ENCODE measurements around the gene TOX3. TPM values are rescaled to one million over a fixed set of nuclear protein-coding genes. Genes with fewer than 3 reads are reported as not detected.

The TOX3 gene
- total and polyA plus RNA-seq, 2 donors, result 1.1 to 1.9 TPM

DNA sequence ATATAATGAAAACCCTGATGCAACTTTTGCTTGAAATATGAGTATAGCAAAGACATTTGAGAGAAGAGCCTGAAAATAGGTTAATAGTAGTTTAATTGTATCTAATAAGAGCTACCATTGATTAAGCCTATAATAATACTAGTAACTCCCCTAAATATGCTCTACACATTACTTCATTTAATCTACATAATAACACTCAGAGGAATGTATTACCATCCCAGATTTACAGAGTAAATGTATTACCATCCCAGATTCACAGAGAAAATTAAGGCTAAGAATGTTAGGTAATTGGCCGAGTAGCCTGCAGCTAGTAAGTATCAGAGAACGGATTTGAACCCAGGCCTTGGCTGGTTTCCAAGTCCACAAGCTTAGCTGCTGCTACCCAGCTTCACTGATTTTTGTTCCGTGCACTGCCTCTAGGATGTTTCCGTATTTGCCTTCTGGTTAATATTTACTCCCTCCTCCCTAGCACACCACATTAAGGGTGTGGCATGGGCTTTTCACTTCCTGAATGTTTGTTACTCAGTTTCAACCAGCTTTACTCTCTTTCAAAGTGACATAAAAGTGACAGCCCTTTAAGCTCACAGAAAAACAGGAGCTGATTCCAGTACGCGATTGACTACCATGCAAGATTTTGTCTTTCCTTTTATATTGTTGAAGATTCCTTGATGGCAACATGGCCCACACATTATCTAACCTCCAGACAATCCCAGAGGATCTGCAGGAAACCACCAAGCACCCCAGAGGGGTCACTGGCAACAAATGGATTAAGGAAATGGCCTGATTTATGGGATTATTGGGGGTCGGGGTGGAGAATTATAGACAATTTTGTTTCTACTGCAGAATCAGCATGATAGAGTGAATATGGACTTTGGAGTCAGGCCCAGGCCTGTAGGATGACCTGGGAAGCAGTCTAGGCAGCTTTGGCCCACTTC, 26.7 kb upstream of the TOX3 start:
- DNase-seq (ENCODE audit: extremely low spot score), result no peak
- 77% methylated on average over 7 of the region's 7 CpGs for WGBS
- H3K4me3 ChIP-seq (ENCODE audit: low read depth, low read length), result no peak overlapping the region
- no peaks in the 10 kb centered on the region for H3K4me1 ChIP-seq (ENCODE audit: insufficient read depth)
- H3K27ac ChIP-seq (ENCODE audit: low read depth), result no peak overlapping the region
- H3K36me3 ChIP-seq (ENCODE audit: insufficient read depth), result no peaks in the 10 kb centered on the region

DNA sequence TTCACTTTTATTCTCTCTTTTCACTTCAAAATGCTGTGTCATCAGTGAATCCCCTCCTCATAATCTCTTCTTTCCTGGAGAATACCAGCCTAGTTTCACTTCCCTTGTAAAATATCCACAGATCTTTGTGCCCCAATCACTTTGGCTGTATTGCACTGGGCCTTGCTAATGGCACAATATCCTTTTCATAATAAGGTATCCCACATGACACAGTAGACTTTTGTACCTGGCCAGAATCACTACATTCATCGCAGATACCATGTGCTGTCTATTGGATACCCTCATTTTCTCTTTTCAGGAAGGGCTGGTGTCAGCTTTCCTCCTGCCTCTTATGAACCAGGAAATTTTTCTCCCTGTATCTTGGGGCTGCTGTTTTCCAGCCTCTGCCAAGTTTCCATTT, 25.7 kb upstream of the TOX3 start:
- H3K27ac ChIP-seq (ENCODE audit: low read depth), result no peak overlapping the region
- H3K36me3 ChIP-seq (ENCODE audit: insufficient read depth), result no peaks in the 10 kb centered on the region
- no peaks in the 10 kb centered on the region for H3K4me1 ChIP-seq (ENCODE audit: insufficient read depth)
- no peak for DNase-seq (ENCODE audit: extremely low spot score)
- H3K4me3 ChIP-seq (ENCODE audit: low read depth, low read length), result no peak overlapping the region
- 97% methylated on average over 1 of the region's 1 CpG for WGBS

- no peak for DNase-seq (ENCODE audit: extremely low spot score)
- H3K36me3 ChIP-seq (ENCODE audit: insufficient read depth), result no peaks in the 10 kb centered on the region
- WGBS, result 82% methylated on average over 4 of the region's 4 CpGs
- H3K4me1 ChIP-seq (ENCODE audit: insufficient read depth), result no peaks in the 10 kb centered on the region
- H3K4me3 ChIP-seq (ENCODE audit: low read depth, low read length), result no peak overlapping the region
- H3K27ac ChIP-seq (ENCODE audit: low read depth), result no peak overlapping the region
Observed at GRCh38 chr16:52570495-52571091, 23.6 kb upstream of the TOX3 start.

GRCh38 chr16:52569701-52570100, 22.8 kb upstream of the TOX3 start:
- DNase-seq (ENCODE audit: extremely low spot score), result no peak
- Histone ChIP-seq H3K36me3 (ENCODE audit: insufficient read depth) (no peaks in the 10 kb centered on the region), H3K4me1 (ENCODE audit: insufficient read depth) (no peaks in the 10 kb centered on the region), H3K4me3 (ENCODE audit: low read depth, low read length) (no peak overlapping the region), H3K27ac (ENCODE audit: low read depth) (no peak overlapping the region)
- WGBS, result 72% methylated on average over 2 of the region's 2 CpGs

- Histone ChIP-seq H3K36me3 (ENCODE audit: insufficient read depth) (no peaks in the 10 kb centered on the region), H3K27ac (ENCODE audit: low read depth) (no peak overlapping the region), H3K4me3 (ENCODE audit: low read depth, low read length) (no peak overlapping the region), H3K4me1 (ENCODE audit: insufficient read depth) (no peaks in the 10 kb centered on the region)
- 41% methylated on average over 3 of the region's 3 CpGs for WGBS
- DNase-seq (ENCODE audit: extremely low spot score), result no peak
Observed at GRCh38 chr16:52568983-52569690, 22.2 kb upstream of the TOX3 start.

DNA sequence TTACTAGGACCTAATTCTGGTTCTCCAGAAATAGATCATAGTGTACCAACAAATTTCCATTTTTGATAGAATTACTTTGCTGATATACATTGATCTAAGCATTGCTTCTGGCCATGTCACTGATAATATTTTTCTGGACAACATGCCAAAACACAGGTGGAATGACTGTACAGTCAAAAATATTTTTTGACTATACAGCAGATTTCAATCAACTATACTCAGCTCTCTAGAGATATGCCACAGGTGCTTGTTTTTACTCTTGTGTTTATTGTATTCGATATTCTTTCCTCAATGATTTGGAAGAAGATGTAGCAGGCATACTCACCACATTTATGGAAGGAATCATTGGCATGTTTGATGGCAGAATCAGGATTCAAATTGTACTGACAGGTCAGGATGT, 21.6 kb upstream of the TOX3 start:
- WGBS, result 90% methylated on average over 1 of the region's 1 CpG
- DNase-seq (ENCODE audit: extremely low spot score), result no peak
- no peak overlapping the region for H3K27ac ChIP-seq (ENCODE audit: low read depth)
- H3K4me3 ChIP-seq (ENCODE audit: low read depth, low read length), result no peak overlapping the region
- H3K4me1 ChIP-seq (ENCODE audit: insufficient read depth), result no peaks in the 10 kb centered on the region
- H3K36me3 ChIP-seq (ENCODE audit: insufficient read depth), result no peaks in the 10 kb centered on the region

DNA sequence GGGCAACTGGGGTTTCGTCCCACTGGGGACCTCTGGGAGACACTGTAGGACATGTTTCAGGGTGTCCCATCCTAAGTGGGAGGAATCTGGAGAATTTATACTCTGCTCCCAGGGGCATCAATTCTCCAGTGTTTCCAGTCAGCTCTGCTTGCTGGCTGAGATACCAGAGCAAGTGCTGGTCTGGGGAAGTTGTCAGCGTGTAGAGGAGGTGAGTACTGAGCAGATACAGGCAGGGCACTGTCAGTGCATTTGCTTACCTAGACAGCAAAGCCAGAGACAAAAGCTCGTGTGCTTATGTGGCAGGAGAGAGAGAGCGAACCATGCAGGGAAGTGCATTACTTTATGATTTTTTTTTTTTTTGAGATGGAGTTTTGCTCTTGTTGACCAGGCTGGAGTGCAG, 20.2 kb upstream of the TOX3 start:
- H3K4me1 ChIP-seq (ENCODE audit: insufficient read depth), result no peaks in the 10 kb centered on the region
- no peak overlapping the region for H3K4me3 ChIP-seq (ENCODE audit: low read depth, low read length)
- DNase-seq (ENCODE audit: extremely low spot score), result no peak
- H3K36me3 ChIP-seq (ENCODE audit: insufficient read depth), result no peaks in the 10 kb centered on the region
- WGBS, result 73% methylated on average over 4 of the region's 4 CpGs
- H3K27ac ChIP-seq (ENCODE audit: low read depth), result no peak overlapping the region

DNA sequence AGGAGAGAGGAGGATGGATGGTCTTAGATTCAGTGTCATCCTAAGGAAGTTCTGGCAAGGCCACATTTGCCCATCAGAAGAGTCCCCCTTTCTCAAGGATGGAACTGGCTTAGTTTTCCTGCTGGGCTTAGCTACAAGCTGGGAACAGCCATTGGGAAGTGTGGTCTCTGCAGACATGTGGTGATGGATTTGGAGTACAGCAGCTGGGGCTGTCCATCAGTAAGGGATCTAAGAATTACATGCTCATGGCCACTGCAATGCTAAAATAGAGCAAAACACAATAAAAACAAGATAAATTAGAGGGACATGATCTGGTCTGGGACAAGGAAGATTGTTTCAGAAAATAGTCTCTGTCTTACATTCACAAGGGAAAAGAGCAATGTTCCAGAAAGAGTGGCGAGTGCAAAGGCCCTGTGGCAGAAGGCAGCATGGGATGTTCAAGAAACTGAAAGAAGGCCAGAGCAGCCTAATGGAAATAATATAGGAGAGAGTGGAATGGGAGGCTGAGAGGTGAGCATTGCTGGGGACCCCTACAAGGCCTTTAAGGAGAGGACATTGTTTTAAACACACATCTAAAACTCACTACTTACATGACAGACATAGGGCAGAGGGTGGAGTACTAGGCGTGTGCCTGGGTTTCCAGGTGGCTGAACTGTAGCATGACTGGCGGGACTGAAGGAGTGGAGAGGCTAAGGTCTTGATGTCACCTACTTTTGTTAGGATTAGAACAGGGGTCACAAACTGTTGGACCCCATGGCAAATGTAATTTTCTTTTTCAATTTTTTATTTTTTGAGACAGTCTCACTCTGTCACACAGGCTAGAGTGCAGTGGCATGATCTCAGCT, 17.0 kb upstream of the TOX3 start:
- WGBS, result 93% methylated on average over 3 of the region's 3 CpGs
- no peaks in the 10 kb centered on the region for H3K36me3 ChIP-seq (ENCODE audit: insufficient read depth)

DNA sequence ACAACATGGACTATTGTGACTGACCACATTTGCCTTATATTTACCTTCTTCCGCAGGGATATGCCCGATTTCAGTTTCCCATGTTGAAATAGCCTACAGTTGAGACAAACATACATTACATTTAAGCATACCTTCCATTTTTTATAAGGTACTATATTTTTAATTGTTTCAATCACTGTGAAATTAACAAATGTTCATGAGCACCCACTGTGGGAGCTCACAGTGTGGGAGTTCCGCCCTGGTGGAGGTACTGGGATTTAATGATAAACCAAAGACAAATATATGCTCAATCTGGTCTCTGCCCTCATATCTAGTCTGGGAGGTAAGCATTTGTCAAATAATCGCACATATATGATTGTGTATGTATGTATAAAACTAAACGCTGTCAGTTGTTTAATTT, 15.8 kb upstream of the TOX3 start:
- DNase-seq (ENCODE audit: extremely low spot score), result no peak
- WGBS, result 83% methylated on average over 5 of the region's 5 CpGs
- H3K36me3 ChIP-seq (ENCODE audit: insufficient read depth), result no peaks in the 10 kb centered on the region

More for the DNA sequence above, 17.0 kb upstream of the TOX3 start:
- DNase-seq (ENCODE audit: extremely low spot score), result no peak
- H3K4me3 ChIP-seq (ENCODE audit: low read depth, low read length), result no peak overlapping the region
- H3K4me1 ChIP-seq (ENCODE audit: insufficient read depth), result no peaks in the 10 kb centered on the region
- H3K27ac ChIP-seq (ENCODE audit: low read depth), result no peak overlapping the region

GRCh38 chr16:52561910-52562741, 15.2 kb upstream of the TOX3 start:
- H3K4me3 ChIP-seq (ENCODE audit: low read depth, low read length), result no peak overlapping the region
- H3K27ac ChIP-seq (ENCODE audit: low read depth), result no peak overlapping the region
- no peak for DNase-seq (ENCODE audit: extremely low spot score)
- 49% methylated on average over 5 of the region's 5 CpGs for WGBS
- no peaks in the 10 kb centered on the region for H3K36me3 ChIP-seq (ENCODE audit: insufficient read depth)
- H3K4me1 ChIP-seq (ENCODE audit: insufficient read depth), result no peaks in the 10 kb centered on the region

More for the DNA sequence above, 15.8 kb upstream of the TOX3 start:
- Histone ChIP-seq H3K4me1 (ENCODE audit: insufficient read depth) (no peaks in the 10 kb centered on the region), H3K4me3 (ENCODE audit: low read depth, low read length) (no peak overlapping the region), H3K27ac (ENCODE audit: low read depth) (no peak overlapping the region)

DNA sequence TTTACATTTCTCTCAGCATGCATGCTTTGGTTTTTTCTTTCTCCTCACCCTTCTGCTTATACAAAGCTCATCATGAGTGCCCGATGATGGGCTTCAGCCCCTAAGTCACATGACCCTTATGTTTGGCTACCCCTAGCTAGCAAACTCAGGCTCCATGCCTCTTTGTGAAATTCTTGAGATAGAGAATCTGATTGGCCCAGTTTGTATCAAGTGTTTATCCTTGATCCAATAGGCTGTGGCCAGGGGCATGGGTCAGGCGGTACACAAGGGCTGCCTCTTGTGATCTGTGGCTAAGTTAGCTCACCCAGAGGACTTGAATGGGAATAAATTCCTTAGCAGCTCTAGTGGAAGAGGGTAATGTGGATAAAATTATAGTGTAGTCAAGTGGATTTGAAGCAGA, 11.5 kb upstream of the TOX3 start:
- no peak overlapping the region for H3K4me3 ChIP-seq (ENCODE audit: low read depth, low read length)
- no peaks in the 10 kb centered on the region for H3K36me3 ChIP-seq (ENCODE audit: insufficient read depth)
- WGBS, result 82% methylated on average over 2 of the region's 2 CpGs
- H3K4me1 ChIP-seq (ENCODE audit: insufficient read depth), result no peaks in the 10 kb centered on the region
- no peak overlapping the region for H3K27ac ChIP-seq (ENCODE audit: low read depth)
- no peak for DNase-seq (ENCODE audit: extremely low spot score)

DNA sequence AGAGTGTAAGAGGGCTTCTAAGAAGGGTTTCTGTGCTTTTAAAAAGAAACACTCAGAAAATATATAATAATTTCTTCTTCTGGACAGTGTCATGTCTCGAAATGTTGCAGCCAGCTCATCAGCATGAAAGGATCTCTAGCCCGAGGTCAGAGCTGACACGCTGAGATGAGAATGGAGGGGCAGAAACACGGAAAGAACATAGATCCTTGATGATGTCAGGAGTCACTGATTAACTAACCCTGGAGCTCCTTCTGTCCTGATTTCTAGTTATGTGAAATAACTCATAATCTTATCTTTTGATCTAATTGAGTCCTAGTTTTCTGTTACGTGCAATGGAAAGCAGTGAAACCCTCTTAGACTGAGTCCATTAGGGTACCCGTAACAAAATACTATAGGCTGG, 10.3 kb upstream of the TOX3 start:
- Histone ChIP-seq H3K4me1 (ENCODE audit: insufficient read depth) (no peaks in the 10 kb centered on the region), H3K27ac (ENCODE audit: low read depth) (no peak overlapping the region), H3K4me3 (ENCODE audit: low read depth, low read length) (no peak overlapping the region), H3K36me3 (ENCODE audit: insufficient read depth) (no peaks in the 10 kb centered on the region)
- no peak for DNase-seq (ENCODE audit: extremely low spot score)
- 72% methylated on average over 6 of the region's 6 CpGs for WGBS
